Fibroblast of the conjunctiva (primary cell): ENCODE measurements around the gene LAGE3.

ENCODE experiments used
- DNase-seq: peaks from one replicate; pipeline ENCODE4 v3.0.0-alpha.2; 2010; ENCODE audit warnings: low read depth

LAGE3 gene

GRCh38 chrX:154434394-154435168 lies 44.5 kb downstream of the LAGE3 start:
- no peak for DNase-seq

- no peak for DNase-seq
These were observed 45.5 kb downstream of the LAGE3 start for GRCh38 chrX:154433605-154434004.

DNA sequence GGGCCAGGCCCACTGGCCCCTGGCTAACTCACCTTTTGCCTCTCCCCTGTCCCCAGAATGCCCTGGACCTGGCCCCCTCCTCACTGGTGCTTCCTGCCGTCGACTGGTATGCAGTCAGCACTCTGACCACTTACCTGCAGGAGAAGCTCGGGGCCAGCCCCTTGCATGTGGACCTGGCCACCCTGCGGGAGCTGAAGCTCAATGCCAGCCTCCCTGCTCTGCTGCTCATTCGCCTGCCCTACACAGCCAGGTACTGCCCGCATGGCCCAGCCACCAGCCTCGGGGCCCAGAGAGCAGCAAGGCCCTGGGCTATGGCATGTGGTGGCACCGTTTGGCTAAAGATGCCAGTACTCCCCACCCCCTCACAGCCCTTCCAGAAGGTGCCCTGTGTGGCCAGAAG lies 46.9 kb downstream of the LAGE3 start:
- DNase-seq, result no peak

DNA sequence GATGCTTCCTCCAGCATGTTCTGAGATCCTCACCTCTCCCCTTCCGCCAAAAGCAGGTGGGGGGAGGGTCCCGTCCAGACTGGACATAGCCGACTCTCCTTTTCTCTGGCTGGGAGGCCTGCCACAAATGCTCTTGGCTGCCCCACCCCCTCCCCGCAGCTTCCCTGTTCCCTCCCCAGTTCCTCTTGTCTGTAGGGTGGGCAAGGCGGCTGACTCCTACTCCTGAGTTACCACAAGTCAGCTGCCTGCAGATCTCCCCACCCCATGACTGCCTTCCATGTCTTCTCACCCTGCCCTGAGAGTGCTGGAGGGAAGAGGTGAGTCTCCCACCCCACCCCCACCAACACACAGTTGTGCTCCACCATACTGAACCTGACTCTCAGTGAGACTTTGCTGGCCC lies 47.7 kb downstream of the LAGE3 start:
- DNase-seq, result no peak

- DNase-seq, result no peak
These were observed 48.2 kb downstream of the LAGE3 start for GRCh38 chrX:154430916-154431315.

DNA sequence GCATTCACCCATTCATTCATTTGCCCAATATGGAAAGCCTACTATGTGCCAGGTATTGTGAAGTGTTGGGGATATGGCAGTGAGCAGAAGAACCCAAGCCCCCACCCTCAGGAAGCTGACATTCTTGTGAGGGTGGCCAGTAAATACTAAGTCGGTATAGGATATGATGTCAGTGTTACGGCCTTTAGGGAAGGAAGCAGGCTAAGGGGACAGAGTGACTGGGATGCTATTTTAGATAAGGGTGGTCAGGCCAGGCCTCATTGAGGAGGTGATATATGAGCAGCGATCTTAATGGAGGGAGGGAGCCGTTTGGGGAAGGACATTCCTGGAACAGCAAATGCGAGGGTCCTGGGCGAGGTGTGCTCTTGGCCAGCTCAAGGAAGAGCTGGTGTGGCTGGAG lies 48.6 kb downstream of the LAGE3 start:
- no peak for DNase-seq

DNA sequence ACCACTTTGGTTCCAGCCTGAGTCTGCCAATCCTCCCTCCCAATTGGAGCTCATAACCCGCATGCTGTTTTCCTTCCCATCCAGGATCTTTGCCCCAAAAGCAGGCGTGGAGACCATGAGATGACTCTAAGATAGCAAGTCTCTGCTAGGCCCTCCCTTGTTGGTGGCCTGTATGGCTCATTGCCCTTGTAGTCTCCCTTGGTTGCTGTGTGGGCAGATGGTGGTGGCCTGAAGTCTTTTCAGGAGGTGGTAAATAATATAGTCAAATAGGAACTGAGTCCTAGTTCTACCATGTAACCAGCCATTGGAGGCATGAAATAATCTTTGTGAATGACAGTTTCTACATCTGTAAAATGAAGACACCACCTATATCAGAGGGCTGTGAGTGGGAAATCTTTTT lies 49.4 kb downstream of the LAGE3 start:
- no peak for DNase-seq

- peak; percentile 86 for DNase-seq
These were observed 50.6 kb downstream of the LAGE3 start, which contains the start of gene ATP6AP1 for GRCh38 chrX:154428176-154429171. Gene ATP6AP1, plus strand, starts transcription at chrX:154428677. Its CDS starts 16 bp downstream, at chrX:154428693.
